ENCODE results near the gene FBXL5.

FBXL5 gene

DNA sequence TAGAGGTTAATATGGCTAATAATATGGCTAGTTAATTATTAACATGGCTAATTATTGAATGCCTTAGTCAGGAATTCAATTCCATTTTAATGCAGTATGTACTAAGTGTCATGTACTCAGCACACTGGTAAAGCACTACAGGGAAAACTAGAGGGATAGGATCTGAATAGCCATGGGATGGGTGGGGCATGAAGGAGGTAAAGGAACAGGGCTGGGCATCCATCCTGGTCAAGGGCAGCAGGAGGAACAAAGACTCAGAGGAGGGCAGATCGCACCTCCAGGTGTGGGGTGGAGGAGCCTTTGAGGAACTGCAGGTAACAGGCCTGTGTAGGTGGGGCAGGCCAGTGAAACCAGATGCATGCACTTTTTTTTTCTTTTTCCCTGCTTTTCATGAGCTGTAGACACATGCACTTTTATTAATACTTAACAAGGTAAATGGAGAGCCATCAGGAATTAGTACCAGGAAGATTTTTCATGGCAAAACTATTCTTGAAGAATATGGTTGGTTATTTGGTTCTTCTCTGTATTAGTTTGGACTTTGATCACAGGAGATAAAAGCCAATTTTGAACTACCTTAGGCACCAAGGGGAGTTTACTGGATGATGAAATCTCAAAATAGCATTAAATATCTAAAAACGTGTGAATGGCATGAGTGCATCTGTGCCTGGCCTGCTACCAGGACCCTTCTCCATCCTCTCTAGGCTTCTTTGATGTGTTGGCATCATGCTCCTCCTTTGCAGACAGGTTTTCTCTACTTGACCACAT, 97.2 kb downstream of the FBXL5 start:
- DNase-seq: no peak

DNA sequence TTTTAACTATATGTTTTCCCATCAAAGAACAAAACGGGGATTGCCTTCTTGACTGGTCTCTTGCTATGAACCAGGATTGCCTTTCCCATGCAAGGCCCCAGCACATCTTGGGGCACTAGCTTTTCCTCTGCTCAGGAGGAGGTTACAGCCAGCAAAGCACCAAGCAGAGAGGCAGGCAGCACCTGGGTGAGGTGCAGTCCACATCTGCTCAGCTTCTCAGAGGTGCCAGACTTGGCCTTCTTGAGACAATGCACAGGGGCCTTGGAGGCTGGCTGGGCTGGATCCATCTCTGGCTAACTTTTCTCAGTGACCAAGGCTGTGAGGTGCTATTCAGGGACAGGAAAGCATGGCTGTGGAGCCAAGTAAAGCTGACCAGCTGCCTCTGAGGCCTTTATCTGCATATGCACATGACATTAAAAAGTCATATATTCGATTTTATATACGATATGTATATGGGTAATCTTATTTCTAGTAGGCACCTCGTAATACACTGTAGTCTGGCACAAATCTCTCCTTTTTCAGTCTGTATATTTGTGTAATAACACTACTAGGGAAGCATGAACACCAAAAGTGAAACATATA, 98.6 kb downstream of the FBXL5 start:
- DNase-seq: no peak

Data from stimulated activated CD4-positive, alpha-beta T cell treated with anti-CD3 and anti-CD28 coated beads, Interleukin-1b, Interleukin-23, amount 100 ng/mL, for 48 hours (primary cell).